Activated naive CD4-positive, alpha-beta T cell treated with anti-CD3 and anti-CD28 coated beads, Interleukin-2, amount 50 U/mL, for 24 hours (primary cell): ENCODE data around the gene MFAP2.
A peak's percentile ranks its signal among the peaks of the same experiment; 100 is the strongest.

Source experiments
- H3K27ac Mint-ChIP-seq: one replicate; pipeline ENCODE4 v1.8.0; 2021; ENCODE audit warnings: mild to moderate bottlenecking, mixed read lengths
- H3K27me3 Mint-ChIP-seq: one replicate; pipeline ENCODE4 v1.8.0; 2021; ENCODE audit warnings: mixed read lengths
- H3K36me3 Mint-ChIP-seq: one replicate; pipeline ENCODE4 v1.8.0; 2021; ENCODE audit warnings: mixed read lengths
- H3K4me1 Mint-ChIP-seq: one replicate; pipeline ENCODE4 v1.8.0; 2021; ENCODE audit warnings: mixed read lengths
- H3K4me3 Mint-ChIP-seq: one replicate; pipeline ENCODE4 v1.8.0; 2021; ENCODE audit warnings: mild to moderate bottlenecking, mixed read lengths
- H3K9me3 Mint-ChIP-seq: one replicate; pipeline ENCODE4 v1.8.0; 2021; ENCODE audit warnings: mixed read lengths

MFAP2 gene

DNA sequence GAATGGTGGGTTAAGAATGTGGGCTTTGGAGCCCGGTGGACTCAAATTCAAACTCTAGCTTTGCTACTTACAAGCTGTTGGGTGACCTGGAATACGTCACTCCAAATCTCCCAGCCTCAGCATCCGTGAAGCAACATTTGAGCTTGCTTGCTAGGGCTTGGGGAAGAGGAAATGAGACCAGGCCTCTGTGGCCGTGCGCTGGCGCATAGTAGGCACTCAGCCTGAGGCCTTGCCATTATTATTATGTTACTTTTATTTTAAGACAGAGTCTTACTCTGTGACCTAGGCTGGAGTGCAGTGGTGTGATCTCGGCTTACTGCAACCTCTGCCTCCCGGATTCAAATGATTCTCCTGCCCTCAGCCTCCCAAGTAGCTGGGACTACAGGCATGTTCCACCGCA, 12.3 kb upstream of the MFAP2 start:
- no peaks in the 10 kb centered on the region for H3K9me3 Mint-ChIP-seq
- peaks cover 5% of the 10 kb centered on the region for H3K36me3 Mint-ChIP-seq
- H3K27ac Mint-ChIP-seq = no peak overlapping the region
- no peaks in the 10 kb centered on the region for H3K4me1 Mint-ChIP-seq
- H3K4me3 Mint-ChIP-seq = no peak overlapping the region
- no peaks in the 10 kb centered on the region for H3K27me3 Mint-ChIP-seq

DNA sequence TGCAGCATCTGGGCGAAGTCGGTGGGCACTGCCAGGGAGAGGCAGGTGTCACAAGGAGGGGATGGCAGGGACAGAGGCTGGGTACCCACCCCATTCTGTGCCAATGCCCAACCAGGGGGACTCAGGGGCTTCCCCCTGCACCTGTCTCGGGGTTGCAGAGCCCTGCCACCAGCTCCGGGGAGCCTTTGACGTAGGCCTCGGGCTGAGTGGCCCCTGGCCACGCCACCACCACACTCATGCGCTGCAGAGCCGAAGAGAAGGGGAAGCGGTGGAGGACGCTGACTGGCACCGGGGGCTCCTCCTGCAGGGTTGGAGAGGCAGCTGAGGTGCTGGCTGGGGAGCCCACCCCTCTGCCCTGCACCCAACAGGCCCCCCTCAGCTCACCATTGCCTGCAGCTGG, 11.7 kb upstream of the MFAP2 start:
- no peaks in the 10 kb centered on the region for H3K9me3 Mint-ChIP-seq
- peaks cover 5% of the 10 kb centered on the region for H3K36me3 Mint-ChIP-seq
- no peak overlapping the region for H3K27ac Mint-ChIP-seq
- H3K4me1 Mint-ChIP-seq = no peaks in the 10 kb centered on the region
- H3K4me3 Mint-ChIP-seq = no peak overlapping the region
- H3K27me3 Mint-ChIP-seq = no peaks in the 10 kb centered on the region

GRCh38 chr1:16991571-16991970, 11.2 kb upstream of the MFAP2 start:
- no peak overlapping the region for H3K4me3 Mint-ChIP-seq
- peaks cover 5% of the 10 kb centered on the region for H3K36me3 Mint-ChIP-seq
- no peak overlapping the region for H3K27ac Mint-ChIP-seq
- no peaks in the 10 kb centered on the region for H3K27me3 Mint-ChIP-seq
- no peaks in the 10 kb centered on the region for H3K9me3 Mint-ChIP-seq
- H3K4me1 Mint-ChIP-seq = no peaks in the 10 kb centered on the region

- H3K27me3 Mint-ChIP-seq = no peaks in the 10 kb centered on the region
- H3K4me1 Mint-ChIP-seq = no peaks in the 10 kb centered on the region
- peaks cover 6% of the 10 kb centered on the region for H3K36me3 Mint-ChIP-seq
- no peak overlapping the region for H3K27ac Mint-ChIP-seq
- H3K4me3 Mint-ChIP-seq = no peak overlapping the region
- no peaks in the 10 kb centered on the region for H3K9me3 Mint-ChIP-seq
Observed at GRCh38 chr1:16989676-16990391, 9.4 kb upstream of the MFAP2 start.

DNA sequence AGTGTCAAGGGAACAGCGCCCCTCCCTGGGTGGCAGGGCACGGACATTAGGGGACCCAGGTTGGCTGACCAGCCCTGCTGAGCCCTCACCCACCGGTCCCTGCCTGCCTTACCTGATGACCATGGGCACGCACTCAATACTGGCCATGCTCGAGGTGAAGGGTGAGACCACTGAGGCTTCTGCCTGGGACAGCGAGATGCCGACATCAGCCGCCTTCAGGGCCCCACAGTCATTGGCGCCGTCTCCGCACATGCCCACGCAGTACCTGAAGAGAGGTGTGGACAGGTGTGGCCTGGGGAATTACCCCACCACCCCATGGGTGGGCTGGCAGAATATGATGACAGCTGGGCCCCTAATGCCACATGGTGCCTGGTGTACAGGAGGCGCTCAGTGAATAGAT, 7.8 kb upstream of the MFAP2 start:
- Mint-ChIP-seq H3K36me3 (peaks cover 5% of the 10 kb centered on the region), H3K4me1 (no peaks in the 10 kb centered on the region), H3K27me3 (peaks cover 4% of the 10 kb centered on the region), H3K27ac (no peak overlapping the region), H3K9me3 (no peaks in the 10 kb centered on the region), H3K4me3 (no peak overlapping the region)

DNA sequence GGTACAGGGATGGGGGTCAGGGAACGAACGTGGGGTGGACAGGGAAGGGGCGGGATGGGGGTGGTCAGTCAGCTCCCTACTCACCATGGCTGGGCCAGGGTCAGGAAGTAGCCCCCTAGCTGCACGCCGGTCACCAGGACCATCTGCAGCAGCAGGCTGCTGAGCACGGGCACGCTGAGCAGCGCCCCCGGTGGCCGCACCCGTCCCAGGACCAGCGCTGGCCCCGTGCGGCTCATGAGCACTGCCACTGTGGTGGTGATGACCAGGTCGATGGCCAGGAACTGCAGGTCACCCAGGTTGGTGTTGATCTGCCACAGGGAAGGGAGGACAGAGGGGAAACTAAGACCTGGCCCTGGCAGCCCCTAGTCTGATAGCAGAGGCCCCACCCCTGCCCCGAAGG, 6.5 kb upstream of the MFAP2 start:
- no peaks in the 10 kb centered on the region for H3K9me3 Mint-ChIP-seq
- peaks cover 10% of the 10 kb centered on the region for H3K27me3 Mint-ChIP-seq
- H3K4me1 Mint-ChIP-seq = no peaks in the 10 kb centered on the region
- H3K27ac Mint-ChIP-seq = no peak overlapping the region
- H3K36me3 Mint-ChIP-seq = peaks cover 5% of the 10 kb centered on the region
- no peak overlapping the region for H3K4me3 Mint-ChIP-seq

GRCh38 chr1:16986560-16986959, 6.1 kb upstream of the MFAP2 start:
- no peaks in the 10 kb centered on the region for H3K9me3 Mint-ChIP-seq

DNA sequence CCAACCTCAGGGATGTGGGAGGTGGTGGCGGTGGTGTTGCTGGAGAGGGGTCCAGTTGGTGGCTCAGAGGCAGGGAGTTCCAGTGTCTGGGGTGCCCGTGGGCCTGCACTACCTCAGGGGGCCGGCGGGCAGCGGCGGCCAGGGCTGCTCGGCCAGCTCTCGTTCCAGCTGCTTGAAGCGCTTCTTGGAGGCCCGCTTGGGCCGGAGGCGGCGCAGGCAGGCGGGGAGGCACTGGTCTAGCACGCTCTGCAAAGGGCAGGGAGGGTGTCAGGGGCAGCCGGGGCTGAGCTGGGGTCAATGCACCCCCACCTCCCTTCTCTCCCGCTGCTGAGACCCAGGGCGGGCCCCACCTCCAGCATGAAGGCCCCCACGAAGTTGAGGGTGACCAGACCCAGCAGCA, 5.7 kb upstream of the MFAP2 start:
- H3K9me3 Mint-ChIP-seq = no peaks in the 10 kb centered on the region
- H3K4me3 Mint-ChIP-seq = no peak overlapping the region
- H3K27me3 Mint-ChIP-seq = peaks cover 15% of the 10 kb centered on the region
- peaks cover 5% of the 10 kb centered on the region for H3K4me1 Mint-ChIP-seq
- no peak overlapping the region for H3K27ac Mint-ChIP-seq
- H3K36me3 Mint-ChIP-seq = peaks cover 4% of the 10 kb centered on the region

More at GRCh38 chr1:16986560-16986959, 6.1 kb upstream of the MFAP2 start:
- Mint-ChIP-seq H3K36me3 (peaks cover 5% of the 10 kb centered on the region), H3K27me3 (peaks cover 10% of the 10 kb centered on the region), H3K27ac (no peak overlapping the region), H3K4me3 (no peak overlapping the region), H3K4me1 (peaks cover under 1% of the 10 kb centered on the region)

DNA sequence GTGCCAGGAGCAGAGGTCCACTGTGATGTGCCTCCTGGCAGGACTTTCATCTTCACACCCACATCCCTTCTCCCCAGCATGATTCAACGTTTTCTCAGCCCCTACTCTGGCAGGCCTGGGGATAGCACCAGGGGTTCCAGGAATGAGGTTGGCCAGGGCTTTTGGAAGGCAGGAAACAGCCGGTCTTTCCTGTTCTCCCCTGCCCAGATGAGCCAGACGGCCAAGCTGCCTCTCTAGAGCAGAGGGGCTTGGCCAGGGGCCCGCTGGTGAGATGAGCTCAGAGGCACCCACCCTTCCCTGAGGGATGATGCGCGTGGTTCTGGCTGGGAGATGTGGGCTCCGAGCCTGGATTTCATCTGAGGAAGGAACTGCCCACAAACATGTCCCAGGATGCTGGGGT, 4.3 kb upstream of the MFAP2 start:
- Mint-ChIP-seq H3K9me3 (no peaks in the 10 kb centered on the region), H3K36me3 (peaks cover 4% of the 10 kb centered on the region), H3K4me3 (no peak overlapping the region), H3K27me3 (peaks cover 20% of the 10 kb centered on the region), H3K27ac (no peak overlapping the region), H3K4me1 (peaks cover 10% of the 10 kb centered on the region)

DNA sequence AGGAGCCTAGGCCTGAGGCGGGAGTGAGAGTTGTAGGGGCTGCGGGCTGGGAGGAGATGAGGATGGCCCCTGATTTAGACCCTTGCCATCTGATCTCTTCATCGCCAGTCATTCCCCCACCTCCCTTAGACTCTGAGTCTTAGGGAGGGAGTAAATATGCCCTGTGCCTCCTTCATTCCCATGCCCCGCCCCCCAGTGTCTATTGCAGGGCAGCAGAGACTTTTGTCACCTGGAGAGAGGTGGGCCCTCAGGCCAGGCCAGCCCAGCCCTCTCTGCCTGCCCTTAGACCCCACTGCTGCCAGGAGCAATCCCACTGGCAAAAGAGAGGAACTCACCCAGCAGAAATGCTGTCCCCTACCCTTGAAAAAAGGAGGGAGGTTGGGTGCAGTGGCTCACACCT, 3.2 kb upstream of the MFAP2 start:
- H3K36me3 Mint-ChIP-seq = peaks cover 4% of the 10 kb centered on the region
- H3K4me3 Mint-ChIP-seq = no peak overlapping the region
- peaks cover 20% of the 10 kb centered on the region for H3K27me3 Mint-ChIP-seq
- no peaks in the 10 kb centered on the region for H3K9me3 Mint-ChIP-seq
- peaks cover 10% of the 10 kb centered on the region for H3K4me1 Mint-ChIP-seq
- no peak overlapping the region for H3K27ac Mint-ChIP-seq

DNA sequence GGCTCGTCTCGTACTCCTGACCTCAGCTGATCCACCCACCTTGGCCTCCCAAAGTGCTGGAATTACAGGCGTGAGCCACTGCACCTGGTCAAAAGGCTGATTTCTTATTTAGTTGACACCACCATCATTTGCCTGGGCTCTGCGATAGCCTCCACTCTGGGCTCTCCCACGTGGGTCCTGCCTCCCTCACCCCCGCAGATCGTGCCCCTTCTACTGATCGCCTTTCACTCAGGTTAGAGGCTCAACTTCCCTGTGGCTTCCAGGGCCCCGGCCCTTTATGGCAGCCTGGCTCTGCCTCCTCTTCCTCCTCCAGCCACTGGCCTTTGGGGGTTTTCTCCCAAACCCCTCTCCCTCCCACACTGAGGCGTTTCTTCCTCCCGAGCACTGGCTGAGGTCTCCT, 2.5 kb upstream of the MFAP2 start:
- no peaks in the 10 kb centered on the region for H3K9me3 Mint-ChIP-seq
- peaks cover 10% of the 10 kb centered on the region for H3K4me1 Mint-ChIP-seq
- H3K4me3 Mint-ChIP-seq = no peak overlapping the region
- peaks cover 20% of the 10 kb centered on the region for H3K27me3 Mint-ChIP-seq
- no peak overlapping the region for H3K27ac Mint-ChIP-seq
- peaks cover 4% of the 10 kb centered on the region for H3K36me3 Mint-ChIP-seq

DNA sequence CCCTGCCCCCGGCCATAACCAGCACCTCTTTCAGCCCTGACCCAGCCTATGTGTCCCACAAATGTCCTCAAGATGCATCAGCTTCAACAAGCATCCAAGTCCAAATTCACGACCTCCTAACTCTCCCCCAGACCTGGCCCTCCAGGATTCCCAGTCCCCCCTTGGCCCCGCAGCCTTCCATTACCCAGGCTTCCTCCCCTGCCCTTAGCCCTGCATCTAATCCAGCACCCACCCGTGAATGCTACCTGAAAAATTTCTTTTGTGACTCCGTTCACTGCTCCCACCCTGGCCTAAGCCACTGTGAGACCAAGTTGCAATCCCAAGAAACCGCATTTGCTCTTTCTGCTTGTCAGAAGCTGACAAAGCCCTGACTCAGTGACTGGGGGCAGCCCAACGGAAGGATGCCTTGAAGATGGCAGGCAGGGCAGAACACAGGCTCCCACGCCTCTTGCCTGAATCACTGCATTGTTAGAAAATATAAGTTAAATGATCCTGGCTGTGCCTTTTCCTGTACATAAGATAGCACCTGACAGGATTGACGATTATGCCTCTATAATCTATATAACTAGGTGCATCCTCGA, 939 bp upstream of the MFAP2 start:
- peaks cover 4% of the 10 kb centered on the region for H3K36me3 Mint-ChIP-seq
- H3K4me3 Mint-ChIP-seq = peak overlapping the region; percentile 80
- peaks cover 10% of the 10 kb centered on the region for H3K4me1 Mint-ChIP-seq
- H3K9me3 Mint-ChIP-seq = no peaks in the 10 kb centered on the region
- peaks cover 20% of the 10 kb centered on the region for H3K27me3 Mint-ChIP-seq
- H3K27ac Mint-ChIP-seq = peak overlapping the region; percentile 32

DNA sequence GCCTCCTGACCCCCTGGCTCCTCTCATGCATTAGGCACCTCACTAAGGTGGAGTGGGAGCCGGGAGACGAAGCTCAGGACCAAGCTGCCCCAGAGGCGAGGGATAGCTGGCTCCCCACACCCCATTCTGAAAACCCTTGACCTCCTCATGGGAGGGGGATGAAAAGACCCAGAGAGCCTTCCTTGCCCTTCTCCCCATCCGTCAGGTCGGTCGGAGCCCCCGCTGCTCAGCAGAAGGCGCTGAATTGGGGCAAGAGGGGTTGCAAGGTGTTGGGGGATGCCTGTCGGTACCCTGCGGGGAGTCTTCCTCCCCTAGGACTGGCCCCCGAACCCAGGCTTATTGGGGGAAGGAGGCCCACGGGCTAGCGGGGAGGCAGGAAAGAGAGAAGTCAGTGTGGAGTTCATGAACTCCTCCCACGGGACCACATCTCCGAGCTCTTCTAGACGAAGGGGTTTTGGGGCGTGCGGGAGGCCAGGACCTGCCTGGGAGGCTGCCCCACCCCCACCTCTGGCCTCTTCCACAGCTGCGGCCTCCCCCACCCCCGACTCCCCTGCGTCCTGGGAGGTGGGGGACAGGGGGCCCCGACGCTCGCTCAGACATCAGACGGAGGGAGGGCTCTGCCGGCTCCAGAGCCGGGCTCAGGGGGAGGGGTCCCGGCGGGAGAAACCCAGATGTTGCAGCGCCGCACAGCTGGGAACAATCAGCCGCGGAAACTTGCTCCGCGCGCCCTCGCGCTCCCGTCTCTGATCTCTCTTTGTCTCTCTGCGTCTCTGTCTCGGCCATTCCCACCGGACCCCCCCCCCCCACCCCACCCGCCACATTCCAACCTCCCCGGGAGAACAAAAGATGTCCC, 719 bp downstream of the MFAP2 start:
- peaks cover 10% of the 10 kb centered on the region for H3K4me1 Mint-ChIP-seq
- no peaks in the 10 kb centered on the region for H3K36me3 Mint-ChIP-seq
- no peak overlapping the region for H3K27ac Mint-ChIP-seq
- no peaks in the 10 kb centered on the region for H3K9me3 Mint-ChIP-seq
- H3K27me3 Mint-ChIP-seq = peaks cover 20% of the 10 kb centered on the region
- H3K4me3 Mint-ChIP-seq = peak overlapping the region; percentile 36

- Mint-ChIP-seq H3K4me1 (peaks cover 10% of the 10 kb centered on the region), H3K27me3 (peaks cover 20% of the 10 kb centered on the region), H3K36me3 (no peaks in the 10 kb centered on the region), H3K9me3 (no peaks in the 10 kb centered on the region), H3K4me3 (no peak overlapping the region), H3K27ac (no peak overlapping the region)
Observed at GRCh38 chr1:16978567-16979474, 1.6 kb downstream of the MFAP2 start.

DNA sequence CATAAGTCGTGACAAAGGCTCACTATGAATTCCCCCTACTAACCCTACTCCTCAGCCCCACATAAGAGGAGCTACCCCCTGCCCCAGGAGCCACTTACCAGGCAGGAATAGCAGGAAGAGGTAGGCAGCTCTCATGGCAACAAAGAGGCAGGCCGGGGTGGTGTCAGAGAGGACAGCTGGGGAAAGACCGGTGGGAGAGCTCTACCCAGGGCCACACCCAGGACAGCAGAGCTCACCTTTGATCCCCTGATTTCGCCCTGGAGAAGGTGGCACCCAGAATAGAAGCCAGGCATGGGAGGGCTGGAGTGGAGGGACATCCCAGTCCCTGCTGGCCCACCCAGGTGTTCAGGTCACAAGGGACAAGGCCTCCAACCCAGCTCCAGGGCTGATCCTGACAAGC, 2.3 kb downstream of the MFAP2 start:
- Mint-ChIP-seq H3K27me3 (peaks cover 15% of the 10 kb centered on the region), H3K4me3 (no peak overlapping the region), H3K9me3 (no peaks in the 10 kb centered on the region), H3K36me3 (no peaks in the 10 kb centered on the region), H3K27ac (no peak overlapping the region), H3K4me1 (peaks cover 10% of the 10 kb centered on the region)
